GM19043 (cell line): ENCODE results near the gene NFATC1.

Experiments
- ATAC-seq: cut with Tn5 transposase; IDR thresholded peaks from one replicate; pipeline ENCODE4 v1.9.1; 2021; ENCODE audit warnings: low read depth; ENCODE audit not compliant: unreplicated experiment

Gene NFATC1

GRCh38 chr18:79558196-79558932, 162.6 kb downstream of the NFATC1 start:
- no peak for ATAC-seq

- no peak for ATAC-seq
Measured at GRCh38 chr18:79558933-79559416, 163.2 kb downstream of the NFATC1 start.

- no peak for ATAC-seq
Measured at GRCh38 chr18:79559436-79559835, 163.7 kb downstream of the NFATC1 start.

- no peak for ATAC-seq
Measured at GRCh38 chr18:79560042-79560860, 164.5 kb downstream of the NFATC1 start.

GRCh38 chr18:79560861-79561210, 165.1 kb downstream of the NFATC1 start:
- ATAC-seq, result no peak

- no peak for ATAC-seq
Measured at GRCh38 chr18:79563949-79564348, 168.2 kb downstream of the NFATC1 start.

GRCh38 chr18:79564441-79564840, 168.7 kb downstream of the NFATC1 start:
- ATAC-seq, result no peak

- ATAC-seq, result no peak
Measured at GRCh38 chr18:79566771-79567431, 171.2 kb downstream of the NFATC1 start.

- no peak for ATAC-seq
Measured at GRCh38 chr18:79567481-79568147, 171.9 kb downstream of the NFATC1 start.

GRCh38 chr18:79568543-79569205, 172.9 kb downstream of the NFATC1 start:
- no peak for ATAC-seq

GRCh38 chr18:79569720-79570119, 174.0 kb downstream of the NFATC1 start:
- no peak for ATAC-seq

GRCh38 chr18:79570266-79571201, 174.8 kb downstream of the NFATC1 start:
- no peak for ATAC-seq

- no peak for ATAC-seq
Measured at GRCh38 chr18:79571211-79572092, 175.7 kb downstream of the NFATC1 start.

- ATAC-seq, result no peak
Measured at GRCh38 chr18:79572093-79572780, 176.5 kb downstream of the NFATC1 start.

- no peak for ATAC-seq
Measured at GRCh38 chr18:79572848-79573451, 177.2 kb downstream of the NFATC1 start.

- ATAC-seq, result no peak
Measured at GRCh38 chr18:79573921-79574491, 178.3 kb downstream of the NFATC1 start.
